ENCODE results near the gene MPO. TPM values are rescaled to one million over a fixed set of nuclear protein-coding genes. Genes with fewer than 3 reads are reported as not detected.

Gene MPO
- not detected for polyA plus RNA-seq (2012; ENCODE audit: missing spikeins)

GRCh38 chr17:58280480-58281217, at the start of gene MPO:
Gene MPO, minus strand, starts transcription at chr17:58280935. Its CDS starts 177 bp downstream, at chr17:58280758.
- DNase-seq (ENCODE audit: insufficient read length) (no peak), FAIRE-seq (no peak)
- TF ChIP-seq POLR2A (IDR thresholded peaks at IDR 0.05; ENCODE audit: low read depth, low read length) (no peak), TAF1 (IDR thresholded peaks at IDR 0.05; ENCODE audit: borderline replicate concordance, low read depth, low read length) (no peak), POLR2AphosphoS5 (IDR thresholded peaks at IDR 0.05; ENCODE audit: low read depth, low read length) (no peak)

DNA sequence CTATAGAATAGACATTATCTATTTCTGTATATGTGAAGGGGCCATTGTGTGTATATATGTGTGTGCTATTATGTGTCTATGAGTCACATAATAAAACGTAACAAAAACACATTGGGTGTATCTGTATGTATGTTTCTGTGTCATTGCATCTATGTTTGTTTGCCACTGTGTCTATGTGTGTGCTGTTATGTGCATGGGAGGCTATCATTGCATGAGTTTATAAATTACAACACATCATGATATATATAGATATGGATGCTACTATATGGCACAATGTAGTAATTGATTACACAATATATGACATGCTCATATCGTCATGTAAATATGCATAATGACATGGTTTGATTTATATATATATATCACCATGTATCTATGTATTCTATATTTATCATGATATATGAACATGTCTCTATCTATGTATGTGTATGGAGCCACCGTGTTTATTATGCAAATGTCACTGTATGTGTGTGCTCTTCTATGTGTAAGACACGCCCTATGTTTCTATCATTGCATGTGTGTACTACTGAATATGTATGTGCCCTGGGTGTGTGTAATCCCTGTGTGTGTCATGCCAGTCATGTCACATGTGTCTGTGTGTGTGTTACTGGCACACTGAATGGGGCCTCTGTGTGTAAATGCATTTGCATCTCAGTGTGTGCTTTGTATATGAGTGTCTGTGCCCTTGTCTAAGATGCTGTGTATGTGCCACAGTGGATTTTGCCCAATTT, 49.2 kb upstream of the MPO start:
- FAIRE-seq = peak; percentile 71
- TF ChIP-seq TAF1 (IDR thresholded peaks at IDR 0.05; ENCODE audit: borderline replicate concordance, low read depth, low read length) = no peak
- peak; percentile 96 for TF ChIP-seq POLR2AphosphoS5 (IDR thresholded peaks at IDR 0.05; ENCODE audit: low read depth, low read length)
- peak; percentile 90 for TF ChIP-seq POLR2A (IDR thresholded peaks at IDR 0.05; ENCODE audit: low read depth, low read length)
- peak; percentile 15 for DNase-seq (ENCODE audit: insufficient read length)

GRCh38 chr17:58329035-58329809, 48.5 kb upstream of the MPO start:
- DNase-seq (ENCODE audit: insufficient read length) (peak; percentile 58), FAIRE-seq (peak; percentile 95)
- peak; percentile 99 for TF ChIP-seq POLR2A (IDR thresholded peaks at IDR 0.05; ENCODE audit: low read depth, low read length)
- TF ChIP-seq TAF1 (IDR thresholded peaks at IDR 0.05; ENCODE audit: borderline replicate concordance, low read depth, low read length) = 0 out of 2 replicates have a peak, but pooled peaks have one; percentile 10
- TF ChIP-seq POLR2AphosphoS5 (IDR thresholded peaks at IDR 0.05; ENCODE audit: low read depth, low read length) = peak; percentile 99

GRCh38 chr17:58328195-58329034, 47.7 kb upstream of the MPO start, which contains the start of gene TSPOAP1:
Gene TSPOAP1, minus strand, starts transcription at chr17:58328795. Its CDS starts 875 bp downstream, at chr17:58327920.
- DNase-seq (ENCODE audit: insufficient read length) (peak; percentile 68), FAIRE-seq (peak; percentile 90)
- peak; percentile 42 for TF ChIP-seq TAF1 (IDR thresholded peaks at IDR 0.05; ENCODE audit: borderline replicate concordance, low read depth, low read length)
- TF ChIP-seq POLR2AphosphoS5 (IDR thresholded peaks at IDR 0.05; ENCODE audit: low read depth, low read length) = peak; percentile 99
- TF ChIP-seq POLR2A (IDR thresholded peaks at IDR 0.05; ENCODE audit: low read depth, low read length) = peak; percentile 89

GRCh38 chr17:58327363-58328194, 46.8 kb upstream of the MPO start:
- DNase-seq (ENCODE audit: insufficient read length) = peak; percentile 52
- FAIRE-seq = no peak
- no peak for TF ChIP-seq POLR2AphosphoS5 (IDR thresholded peaks at IDR 0.05; ENCODE audit: low read depth, low read length)
- TF ChIP-seq POLR2A (IDR thresholded peaks at IDR 0.05; ENCODE audit: low read depth, low read length) = no peak
- TF ChIP-seq TAF1 (IDR thresholded peaks at IDR 0.05; ENCODE audit: borderline replicate concordance, low read depth, low read length) = no peak

- DNase-seq (ENCODE audit: insufficient read length) = peak; percentile 24
- TF ChIP-seq POLR2AphosphoS5 (IDR thresholded peaks at IDR 0.05; ENCODE audit: low read depth, low read length) (no peak), POLR2A (IDR thresholded peaks at IDR 0.05; ENCODE audit: low read depth, low read length) (no peak), TAF1 (IDR thresholded peaks at IDR 0.05; ENCODE audit: borderline replicate concordance, low read depth, low read length) (no peak)
- no peak for FAIRE-seq
Measured at GRCh38 chr17:58326609-58327362, 46.1 kb upstream of the MPO start.

- FAIRE-seq (no peak), DNase-seq (ENCODE audit: insufficient read length) (peak; percentile 22)
- TF ChIP-seq TAF1 (IDR thresholded peaks at IDR 0.05; ENCODE audit: borderline replicate concordance, low read depth, low read length) (no peak), POLR2AphosphoS5 (IDR thresholded peaks at IDR 0.05; ENCODE audit: low read depth, low read length) (peak; percentile 60), POLR2A (IDR thresholded peaks at IDR 0.05; ENCODE audit: low read depth, low read length) (peak; percentile 14; the same call in 1 of the 2 replicates)
Measured at GRCh38 chr17:58325976-58326468, 45.3 kb upstream of the MPO start.

DNA sequence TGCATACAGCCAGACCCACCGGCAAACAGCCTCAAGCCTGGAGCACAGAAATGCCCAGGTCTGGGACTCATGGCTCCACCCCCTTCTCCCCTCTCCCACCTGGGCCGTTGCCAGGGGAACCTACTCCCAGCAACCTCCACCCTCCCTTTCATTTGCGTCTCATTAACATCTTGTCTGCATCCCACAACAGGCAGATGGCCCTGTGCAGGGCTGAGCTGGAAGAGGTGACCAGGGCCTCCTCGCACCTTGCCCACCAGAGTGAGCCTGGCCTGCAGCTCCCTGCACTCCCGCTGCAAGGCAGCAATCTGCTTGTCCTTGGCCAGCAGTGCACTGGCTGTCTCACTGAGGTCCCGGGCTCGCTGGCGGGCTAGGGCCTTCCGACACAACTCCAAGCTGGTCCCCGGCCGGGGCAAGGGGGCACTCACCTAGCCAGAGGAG, 44.6 kb upstream of the MPO start:
- TF ChIP-seq POLR2AphosphoS5 (IDR thresholded peaks at IDR 0.05; ENCODE audit: low read depth, low read length) (no peak), POLR2A (IDR thresholded peaks at IDR 0.05; ENCODE audit: low read depth, low read length) (no peak)
- FAIRE-seq = no peak
- DNase-seq (ENCODE audit: insufficient read length) = peak; percentile 11

All from GM12892 (cell line).